Mesenchymal stem cell (in vitro differentiated cells and primary cell): ENCODE data around the gene CNTNAP2.

Experiments used
- DNase-seq: peaks from one replicate; pipeline ENCODE4 v3.0.0-alpha.2; 2013
- H2AFZ ChIP-seq: one replicate; pipeline ENCODE4 v1.6.1; 2013; ENCODE audit warnings: low read depth, mild to moderate bottlenecking, control low read depth, inconsistent platforms, low read length, moderate library complexity
- H2AK5ac ChIP-seq: 2 replicates; pipeline ENCODE4 v1.6.1; 2013; ENCODE audit warnings: low read length, moderate library complexity, mild to moderate bottlenecking, inconsistent platforms; ENCODE audit not compliant: severe bottlenecking
- H2BK120ac ChIP-seq: one replicate; pipeline ENCODE4 v1.6.1; 2013; ENCODE audit warnings: low read depth, mild to moderate bottlenecking, inconsistent platforms, low read length, moderate library complexity
- H2BK12ac ChIP-seq, 2 experiments: one replicate each; pipeline ENCODE4 v1.6.1; 2013; ENCODE audit warnings: inconsistent platforms in 2 of 2, low read length in 2 of 2, mild to moderate bottlenecking in 2 of 2, moderate library complexity in 2 of 2, control low read depth in 1 of 2
- H2BK15ac ChIP-seq: one replicate; pipeline ENCODE4 v1.6.1; 2013; ENCODE audit warnings: mild to moderate bottlenecking, low read depth, inconsistent platforms; ENCODE audit not compliant: poor library complexity, severe bottlenecking
- H2BK5ac ChIP-seq: 2 replicates; pipeline ENCODE4 v1.6.1; 2013; ENCODE audit warnings: low read depth, mild to moderate bottlenecking, low read length, control low read depth, inconsistent platforms; ENCODE audit not compliant: poor library complexity, severe bottlenecking
- H3K14ac ChIP-seq, 2 experiments: one replicate each; pipeline ENCODE4 v1.6.1; 2013; ENCODE audit warnings: inconsistent platforms in 2 of 2, low read length in 2 of 2, control low read depth in 1 of 2, mild to moderate bottlenecking in 1 of 2, moderate library complexity in 1 of 2
- H3K18ac ChIP-seq, 2 experiments: one replicate each; pipeline ENCODE4 v1.6.1; 2013; ENCODE audit warnings: inconsistent platforms in 2 of 2, low read length in 2 of 2, control low read depth in 1 of 2, low read depth in 1 of 2, mild to moderate bottlenecking in 1 of 2
- H3K23ac ChIP-seq, 2 experiments: one replicate each; pipeline ENCODE4 v1.6.1; 2013; ENCODE audit warnings: inconsistent platforms in 2 of 2, low read length in 2 of 2, mild to moderate bottlenecking in 2 of 2, moderate library complexity in 2 of 2, control low read depth in 1 of 2
- H3K27ac ChIP-seq: 2 replicates; pipeline ENCODE4 v1.5.1; 2013; ENCODE audit warnings: mild to moderate bottlenecking, moderate library complexity, low read length, control low read depth, inconsistent platforms; ENCODE audit not compliant: poor library complexity, severe bottlenecking
- H3K27me3 ChIP-seq, 2 experiments: 2 replicates each; pipeline versions ENCODE4 v1.6.1 to v1.7.0; 2013; ENCODE audit warnings: low read length in 2 of 2, mild to moderate bottlenecking in 2 of 2, moderate library complexity in 2 of 2, control low read depth in 1 of 2, inconsistent platforms in 1 of 2; ENCODE audit not compliant: control insufficient read depth in 1 of 2, insufficient read depth in 1 of 2
- H3K36me3 ChIP-seq, 2 experiments: 2 replicates each; pipeline versions ENCODE4 v1.6.1 to v1.7.0; 2013; ENCODE audit warnings: low read length in 2 of 2, control low read depth in 1 of 2, inconsistent platforms in 1 of 2, low read depth in 1 of 2, mild to moderate bottlenecking in 1 of 2; ENCODE audit not compliant: insufficient read depth in 2 of 2, control insufficient read depth in 1 of 2
- H3K4ac ChIP-seq, 2 experiments: one replicate each; pipeline ENCODE4 v1.6.1; 2013; ENCODE audit warnings: inconsistent platforms in 2 of 2, low read length in 2 of 2, mild to moderate bottlenecking in 2 of 2, moderate library complexity in 2 of 2, control low read depth in 1 of 2, low read depth in 1 of 2
- H3K4me1 ChIP-seq: 2 replicates; pipeline ENCODE4 v1.6.1; 2013; ENCODE audit warnings: low read depth, low read length, control low read depth; ENCODE audit not compliant: control insufficient read depth, insufficient read depth
- H3K4me2 ChIP-seq: 2 replicates; pipeline ENCODE4 v1.6.1; 2013; ENCODE audit warnings: low read length, mild to moderate bottlenecking, inconsistent platforms; ENCODE audit not compliant: poor library complexity, severe bottlenecking
- H3K4me3 ChIP-seq, 2 experiments: 2 replicates each; pipeline versions ENCODE4 v1.5.1 to v1.7.0; 2013; ENCODE audit warnings: low read length in 2 of 2, mild to moderate bottlenecking in 2 of 2, control low read depth in 1 of 2, low read depth in 1 of 2; ENCODE audit not compliant: insufficient read depth in 1 of 2
- H3K79me1 ChIP-seq: replicated peaks from 2 replicates; pipeline ENCODE4 v1.6.1; 2013; ENCODE audit warnings: mild to moderate bottlenecking, control low read depth, low read length, inconsistent platforms; ENCODE audit not compliant: poor library complexity, severe bottlenecking
- H3K9ac ChIP-seq: 2 replicates; pipeline ENCODE4 v1.7.0; 2013; ENCODE audit warnings: mild to moderate bottlenecking, low read length, moderate library complexity
- H3K9me3 ChIP-seq: 2 replicates; pipeline ENCODE4 v1.7.0; 2013; ENCODE audit warnings: mild to moderate bottlenecking, low read length; ENCODE audit not compliant: control insufficient read depth
- H4K8ac ChIP-seq: one replicate; pipeline ENCODE4 v1.6.1; 2013; ENCODE audit warnings: inconsistent platforms, mild to moderate bottlenecking, low read length, moderate library complexity
- H4K91ac ChIP-seq: one replicate; pipeline ENCODE4 v1.6.1; 2013; ENCODE audit warnings: mild to moderate bottlenecking, low read length, inconsistent platforms
- WGBS: methylation state at CpG from one replicate; pipeline ENCODE4 v1.1.7; 2013; ENCODE audit warnings: mixed read lengths; 5-methylcytosine and 5-hydroxymethylcytosine counted together

CNTNAP2 gene

GRCh38 chr7:148385009-148385682 lies 2268.5 kb downstream of the CNTNAP2 start:
- H2BK12ac ChIP-seq, result no peak overlapping the region
- H2BK15ac ChIP-seq, result no peak overlapping the region
- no peak overlapping the region for H2AK5ac ChIP-seq
- peaks cover 3% of the 10 kb centered on the region for H3K9me3 ChIP-seq
- no peak overlapping the region for H3K27ac ChIP-seq
- no peak overlapping the region for H2BK120ac ChIP-seq
- no peak overlapping the region for H3K23ac ChIP-seq
- H3K9ac ChIP-seq, result no peak overlapping the region
- H3K4me3 ChIP-seq, result no peak overlapping the region
- H3K4ac ChIP-seq, result no peak overlapping the region
- H3K14ac ChIP-seq, result no peak overlapping the region
- H2AFZ ChIP-seq, result no peak overlapping the region
- 92% methylated on average over 10 of the region's 10 CpGs for WGBS
- no peaks in the 10 kb centered on the region for H3K27me3 ChIP-seq
- no peak overlapping the region for H3K18ac ChIP-seq
- no peak overlapping the region for H4K8ac ChIP-seq
- no peak for DNase-seq
- no peak overlapping the region for H4K91ac ChIP-seq
- no peaks in the 10 kb centered on the region for H3K36me3 ChIP-seq
- H2BK5ac ChIP-seq, result no peak overlapping the region
- H3K4me1 ChIP-seq, result no peaks in the 10 kb centered on the region
- no peak overlapping the region for H3K4me2 ChIP-seq
- H3K79me1 ChIP-seq, result no peaks in the 10 kb centered on the region

GRCh38 chr7:148390381-148390780 lies 2273.8 kb downstream of the CNTNAP2 start:
- Histone ChIP-seq H3K9ac (no peak overlapping the region), H2BK120ac (no peak overlapping the region), H3K27ac (no peak overlapping the region), H4K91ac (no peak overlapping the region), H3K18ac (no peak overlapping the region), H2BK12ac (no peak overlapping the region), H4K8ac (no peak overlapping the region), H3K36me3 (no peaks in the 10 kb centered on the region), H2AFZ (no peak overlapping the region), H3K4ac (no peak overlapping the region), H2BK5ac (no peak overlapping the region), H2AK5ac (no peak overlapping the region), H3K9me3 (no peaks in the 10 kb centered on the region), H3K27me3 (peaks cover 0 to 3% of the 10 kb centered on the region in 2 experiments), H3K4me3 (no peak overlapping the region), H3K4me1 (no peaks in the 10 kb centered on the region), H2BK15ac (no peak overlapping the region), H3K4me2 (no peak overlapping the region), H3K79me1 (no peaks in the 10 kb centered on the region), H3K14ac (no peak overlapping the region), H3K23ac (no peak overlapping the region)
- no peak for DNase-seq

DNA sequence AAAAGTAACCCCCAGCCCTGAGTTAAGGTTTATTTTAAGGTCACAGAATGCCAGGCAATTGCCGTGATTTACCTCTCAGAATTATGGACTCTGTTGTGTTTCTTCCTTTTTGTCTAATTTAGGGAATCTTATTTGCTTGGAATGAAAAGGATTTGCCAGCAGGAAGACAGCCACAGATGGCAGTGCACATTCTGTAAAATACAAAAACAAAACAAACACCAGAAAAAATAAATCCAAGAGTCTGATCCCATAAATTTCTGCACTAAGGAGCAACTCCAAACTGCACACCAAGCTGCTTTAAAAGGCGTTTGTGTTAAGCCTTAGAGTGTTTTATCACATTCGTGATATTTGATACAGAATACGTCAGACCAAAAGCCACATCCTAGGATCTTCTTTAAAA lies 2275.0 kb downstream of the CNTNAP2 start:
- Histone ChIP-seq H3K9me3 (no peaks in the 10 kb centered on the region), H3K4me3 (no peak overlapping the region), H2BK15ac (no peak overlapping the region), H4K91ac (no peak overlapping the region), H3K9ac (no peak overlapping the region), H3K18ac (no peak overlapping the region), H3K14ac (no peak overlapping the region), H4K8ac (no peak overlapping the region), H2AFZ (no peak overlapping the region), H2BK5ac (no peak overlapping the region), H3K27ac (no peak overlapping the region), H2BK120ac (no peak overlapping the region), H3K79me1 (no peaks in the 10 kb centered on the region), H2BK12ac (no peak overlapping the region), H3K36me3 (no peaks in the 10 kb centered on the region), H2AK5ac (no peak overlapping the region), H3K23ac (no peak overlapping the region), H3K4me2 (no peak overlapping the region), H3K4me1 (no peaks in the 10 kb centered on the region), H3K27me3 (peaks cover 0 to 4% of the 10 kb centered on the region in 2 experiments), H3K4ac (no peak overlapping the region)
- 71% methylated on average over 2 of the region's 4 CpGs for WGBS
- DNase-seq, result no peak

DNA sequence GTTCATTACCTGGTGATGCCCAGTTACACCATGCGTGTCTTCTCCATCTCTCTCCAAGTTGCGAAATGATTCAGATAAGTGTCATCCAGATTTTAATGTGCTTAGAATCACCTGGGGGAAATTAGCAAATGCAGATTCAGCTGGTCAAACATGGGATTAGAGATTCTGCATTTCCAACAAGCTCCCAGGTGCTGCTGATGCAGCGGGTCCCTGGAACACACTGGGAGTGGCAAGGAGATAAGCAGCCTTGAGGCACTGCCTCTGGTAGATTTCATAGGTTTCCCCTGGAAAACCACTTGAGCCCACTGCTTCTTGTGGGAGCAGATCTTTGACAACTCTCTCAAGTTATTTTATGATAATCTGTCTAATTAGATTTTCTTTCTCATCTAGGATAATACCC lies 2278.0 kb downstream of the CNTNAP2 start:
- Histone ChIP-seq H3K27ac (no peak overlapping the region), H3K4me3 (no peak overlapping the region), H3K23ac (no peak overlapping the region), H2AK5ac (no peak overlapping the region), H3K9me3 (no peaks in the 10 kb centered on the region), H3K27me3 (peaks cover 0 to 8% of the 10 kb centered on the region in 2 experiments), H2BK5ac (no peak overlapping the region), H3K14ac (no peak overlapping the region), H2BK12ac (no peak overlapping the region), H3K18ac (no peak overlapping the region), H4K91ac (no peak overlapping the region), H3K9ac (no peak overlapping the region), H3K36me3 (no peaks in the 10 kb centered on the region), H3K4me2 (no peak overlapping the region), H3K79me1 (no peaks in the 10 kb centered on the region), H3K4me1 (no peaks in the 10 kb centered on the region), H2AFZ (no peak overlapping the region), H3K4ac (no peak overlapping the region), H4K8ac (no peak overlapping the region), H2BK15ac (no peak overlapping the region), H2BK120ac (no peak overlapping the region)
- no peak for DNase-seq
- 97% methylated on average over 3 of the region's 3 CpGs for WGBS
